HEK293 (cell line): ENCODE results near the gene SPIN2A.

Experiments used
- CTCF ChIA-PET: fragments of 350-600 bp; formaldehyde crosslinking; extraction: SDS; loops from one replicate; lab custom pipeline; 2021; ENCODE audit warnings: antibody characterized with exemption; lab: Yijun Ruan, JAX
- POLR2A ChIA-PET: fragments of 300-600 bp; formaldehyde crosslinking; extraction: SDS; loops from one replicate; lab custom pipeline; 2020; ENCODE audit warnings: antibody characterized with exemption, inconsistent platforms; lab: Yijun Ruan, JAX
- H3K27ac ChIP-seq: fragments of 200-500 bp; sonication (Bioruptor generic); 2 replicates; pipeline ENCODE4 v1.5.1; 2014; ENCODE audit warnings: low read depth, low read length, control low read depth, inconsistent platforms; ENCODE audit errors: extremely low read depth
- H3K36me3 ChIP-seq, 2 experiments: fragments of 200-500 bp in 1 of 2; sonication (Bioruptor generic) in 1 of 2; 1 replicate in 1 of 2; 2 replicates in 1 of 2; pipeline ENCODE4 v1.5.1; 2014 to 2017; ENCODE audit warnings: inconsistent platforms in 2 of 2, low read length in 2 of 2; ENCODE audit not compliant: control insufficient read depth in 2 of 2, insufficient read depth in 1 of 2
- H3K4me1 ChIP-seq: fragments of 200-500 bp; sonication (Bioruptor generic); 2 replicates; pipeline ENCODE4 v1.5.1; 2014; ENCODE audit warnings: mild to moderate bottlenecking, low read length, inconsistent platforms; ENCODE audit not compliant: control insufficient read depth, insufficient read depth
- H3K4me3 ChIP-seq: 2 replicates; pipeline ENCODE4 v1.5.1; 2011; ENCODE audit warnings: low read depth, mild to moderate bottlenecking, control low read depth, low read length, moderate library complexity
- H3K9me3 ChIP-seq: fragments of 200-500 bp; sonication (Bioruptor generic); 2 replicates; pipeline ENCODE4 v1.5.1; 2014; ENCODE audit warnings: low read depth, low read length, inconsistent platforms; ENCODE audit not compliant: control insufficient read depth, insufficient read depth
- KLF8 ChIP-seq: fragments of 450-650 bp; formaldehyde crosslinking; IDR thresholded peaks from 2 replicates; pipeline ENCODE4 v1.5.1; 2016; ENCODE audit warnings: missing biosample characterization, missing genetic modification characterization
- MYNN ChIP-seq: fragments of 450-650 bp; formaldehyde crosslinking; IDR thresholded peaks from 2 replicates; pipeline ENCODE4 v1.5.1; 2016; ENCODE audit warnings: missing biosample characterization, missing genetic modification characterization, borderline replicate concordance
- ZBTB7A ChIP-seq: fragments of 450-650 bp; formaldehyde crosslinking; IDR thresholded peaks from 2 replicates; pipeline ENCODE4 v1.5.1; 2016; ENCODE audit warnings: low read depth, missing biosample characterization, missing genetic modification characterization
- ZNF146 ChIP-seq: fragments of 450-650 bp; formaldehyde crosslinking; IDR thresholded peaks from 2 replicates; pipeline ENCODE4 v1.5.1; 2016; ENCODE audit warnings: missing biosample characterization, missing genetic modification characterization
- ZNF157 ChIP-seq: fragments of 450-650 bp; formaldehyde crosslinking; IDR thresholded peaks from 2 replicates; pipeline ENCODE4 v1.5.1; 2016; ENCODE audit warnings: missing biosample characterization, missing genetic modification characterization
- ZNF174 ChIP-seq: fragments of 450-650 bp; formaldehyde crosslinking; IDR thresholded peaks from 2 replicates; pipeline ENCODE4 v1.5.0; 2017; ENCODE audit warnings: missing biosample characterization, mild to moderate bottlenecking, missing genetic modification characterization
- ZNF202 ChIP-seq: fragments of 450-650 bp; formaldehyde crosslinking; IDR thresholded peaks from 2 replicates; pipeline ENCODE4 v1.5.1; 2016; ENCODE audit warnings: missing biosample characterization, missing genetic modification characterization, borderline replicate concordance
- ZNF239 ChIP-seq: fragments of 450-650 bp; formaldehyde crosslinking; IDR thresholded peaks from 2 replicates; pipeline ENCODE4 v1.5.1; 2016; ENCODE audit warnings: missing biosample characterization, missing genetic modification characterization
- ZNF335 ChIP-seq: fragments of 450-650 bp; formaldehyde crosslinking; conservative IDR thresholded peaks from 2 replicates; pipeline ENCODE4 v1.5.1; 2016; ENCODE audit warnings: missing biosample characterization, missing genetic modification characterization
- ZNF48 ChIP-seq: fragments of 450-650 bp; formaldehyde crosslinking; IDR thresholded peaks from 2 replicates; pipeline ENCODE4 v1.5.1; 2016; ENCODE audit warnings: missing biosample characterization, missing genetic modification characterization
- ZNF560 ChIP-seq: fragments of 450-650 bp; formaldehyde crosslinking; IDR thresholded peaks from 2 replicates; pipeline ENCODE4 v1.5.1; 2017; ENCODE audit warnings: missing biosample characterization, missing genetic modification characterization, borderline replicate concordance
- ZNF596 ChIP-seq: fragments of 450-650 bp; IDR thresholded peaks from 2 replicates; pipeline ENCODE4 v1.5.0; 2018; ENCODE audit warnings: missing biosample characterization, mild to moderate bottlenecking, missing genetic modification characterization, moderate library complexity
- ZNF660 ChIP-seq: fragments of 450-650 bp; IDR thresholded peaks from 2 replicates; pipeline ENCODE4 v1.5.1; 2018; ENCODE audit warnings: missing biosample characterization, mild to moderate bottlenecking, missing genetic modification characterization
- ZNF791 ChIP-seq: fragments of 450-650 bp; formaldehyde crosslinking; IDR thresholded peaks from 2 replicates; pipeline ENCODE4 v1.5.1; 2016; ENCODE audit warnings: missing biosample characterization, missing genetic modification characterization
- TF ChIP-seq, protein P1 (sequence below): fragments of 450-650 bp; formaldehyde crosslinking; IDR thresholded peaks from 2 replicates; pipeline ENCODE4 v1.5.1; 2016; ENCODE audit warnings: missing biosample characterization, missing genetic modification characterization
- TF ChIP-seq, protein P2 (sequence below): fragments of 450-650 bp; formaldehyde crosslinking; IDR thresholded peaks from 2 replicates; pipeline ENCODE4 v1.5.1; 2016; ENCODE audit warnings: missing biosample characterization, missing genetic modification characterization
- TF ChIP-seq, protein P3 (sequence below): fragments of 450-650 bp; formaldehyde crosslinking; IDR thresholded peaks from 2 replicates; pipeline ENCODE4 v1.5.1; 2017; ENCODE audit warnings: missing biosample characterization, missing genetic modification characterization
- TF ChIP-seq, protein P4 (sequence below): sonication (generic); formaldehyde crosslinking; IDR thresholded peaks from 2 replicates; pipeline ENCODE4 v1.8.1; 2022; ENCODE audit warnings: mild to moderate bottlenecking, moderate library complexity, missing genetic modification reagents
- TF ChIP-seq, protein P5 (sequence below): fragments of 450-650 bp; formaldehyde crosslinking; conservative IDR thresholded peaks from 2 replicates; pipeline ENCODE4 v1.5.1; 2016; ENCODE audit warnings: low read depth, missing biosample characterization, missing genetic modification characterization
- TF ChIP-seq, protein P6 (sequence below): fragments of 450-650 bp; formaldehyde crosslinking; IDR thresholded peaks from 2 replicates; pipeline ENCODE4 v1.5.1; 2017; ENCODE audit warnings: missing biosample characterization, missing genetic modification characterization

SPIN2A gene

DNA sequence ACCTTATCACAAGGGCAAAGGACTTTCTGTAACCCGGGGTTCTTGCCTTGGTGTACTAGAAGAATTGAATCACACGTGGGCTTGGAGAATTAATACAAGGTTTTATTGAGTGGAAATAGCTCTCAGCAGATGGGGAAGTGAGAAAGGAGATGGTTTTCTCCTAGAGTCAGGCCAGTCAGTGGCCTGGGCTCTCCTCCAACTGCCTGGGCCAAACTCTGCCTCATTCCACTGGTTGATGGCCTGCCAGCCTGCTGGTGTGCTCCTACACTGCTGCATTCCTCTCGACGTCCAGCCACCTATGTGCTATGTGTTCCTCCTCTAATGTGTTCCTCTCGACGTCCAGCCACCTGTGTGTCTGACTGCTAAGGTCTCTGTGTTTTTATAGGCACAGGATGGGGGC, 35.3 kb upstream of the SPIN2A start:
- no peaks in the 10 kb centered on the region for H3K36me3 ChIP-seq
- no peaks in the 10 kb centered on the region for H3K9me3 ChIP-seq
- CTCF ChIA-PET, result no interaction called here
- POLR2A ChIA-PET, result no interaction called here
- TF ChIP-seq ZNF596, result no peak
- TF ChIP-seq ZNF157, result no peak
- no peak for TF ChIP-seq MYNN (tag by site-specific recombination)
- no peak for TF ChIP-seq ZNF202
- TF ChIP-seq ZNF791 (tag by site-specific recombination), result no peak
- TF ChIP-seq, protein P1, sequence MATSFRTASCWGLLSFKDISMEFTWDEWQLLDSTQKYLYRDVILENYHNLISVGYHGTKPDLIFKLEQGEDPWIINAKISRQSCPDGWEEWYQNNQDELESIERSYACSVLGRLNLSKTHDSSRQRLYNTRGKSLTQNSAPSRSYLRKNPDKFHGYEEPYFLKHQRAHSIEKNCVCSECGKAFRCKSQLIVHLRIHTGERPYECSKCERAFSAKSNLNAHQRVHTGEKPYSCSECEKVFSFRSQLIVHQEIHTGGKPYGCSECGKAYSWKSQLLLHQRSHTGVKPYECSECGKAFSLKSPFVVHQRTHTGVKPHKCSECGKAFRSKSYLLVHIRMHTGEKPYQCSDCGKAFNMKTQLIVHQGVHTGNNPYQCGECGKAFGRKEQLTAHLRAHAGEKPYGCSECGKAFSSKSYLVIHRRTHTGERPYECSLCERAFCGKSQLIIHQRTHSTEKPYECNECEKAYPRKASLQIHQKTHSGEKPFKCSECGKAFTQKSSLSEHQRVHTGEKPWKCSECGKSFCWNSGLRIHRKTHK (tag by site-specific recombination), result no peak
- no peak for TF ChIP-seq ZNF48 (tag by site-specific recombination)
- TF ChIP-seq, protein P2, sequence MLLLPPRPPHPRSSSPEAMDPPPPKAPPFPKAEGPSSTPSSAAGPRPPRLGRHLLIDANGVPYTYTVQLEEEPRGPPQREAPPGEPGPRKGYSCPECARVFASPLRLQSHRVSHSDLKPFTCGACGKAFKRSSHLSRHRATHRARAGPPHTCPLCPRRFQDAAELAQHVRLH, result no peak
- no peak for TF ChIP-seq ZNF335
- TF ChIP-seq, protein P3, sequence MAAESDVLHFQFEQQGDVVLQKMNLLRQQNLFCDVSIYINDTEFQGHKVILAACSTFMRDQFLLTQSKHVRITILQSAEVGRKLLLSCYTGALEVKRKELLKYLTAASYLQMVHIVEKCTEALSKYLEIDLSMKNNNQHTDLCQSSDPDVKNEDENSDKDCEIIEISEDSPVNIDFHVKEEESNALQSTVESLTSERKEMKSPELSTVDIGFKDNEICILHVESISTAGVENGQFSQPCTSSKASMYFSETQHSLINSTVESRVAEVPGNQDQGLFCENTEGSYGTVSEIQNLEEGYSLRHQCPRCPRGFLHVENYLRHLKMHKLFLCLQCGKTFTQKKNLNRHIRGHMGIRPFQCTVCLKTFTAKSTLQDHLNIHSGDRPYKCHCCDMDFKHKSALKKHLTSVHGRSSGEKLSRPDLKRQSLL (tag by site-specific recombination), result no peak
- TF ChIP-seq, protein P4, sequence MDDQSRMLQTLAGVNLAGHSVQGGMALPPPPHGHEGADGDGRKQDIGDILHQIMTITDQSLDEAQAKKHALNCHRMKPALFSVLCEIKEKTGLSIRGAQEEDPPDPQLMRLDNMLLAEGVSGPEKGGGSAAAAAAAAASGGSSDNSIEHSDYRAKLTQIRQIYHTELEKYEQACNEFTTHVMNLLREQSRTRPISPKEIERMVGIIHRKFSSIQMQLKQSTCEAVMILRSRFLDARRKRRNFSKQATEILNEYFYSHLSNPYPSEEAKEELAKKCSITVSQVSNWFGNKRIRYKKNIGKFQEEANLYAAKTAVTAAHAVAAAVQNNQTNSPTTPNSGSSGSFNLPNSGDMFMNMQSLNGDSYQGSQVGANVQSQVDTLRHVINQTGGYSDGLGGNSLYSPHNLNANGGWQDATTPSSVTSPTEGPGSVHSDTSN, result no peak
- TF ChIP-seq ZNF660 (tag by site-specific recombination), result no peak
- no peak for TF ChIP-seq ZNF174
- no peak for TF ChIP-seq ZNF146 (tag by site-specific recombination)
- TF ChIP-seq, protein P5, sequence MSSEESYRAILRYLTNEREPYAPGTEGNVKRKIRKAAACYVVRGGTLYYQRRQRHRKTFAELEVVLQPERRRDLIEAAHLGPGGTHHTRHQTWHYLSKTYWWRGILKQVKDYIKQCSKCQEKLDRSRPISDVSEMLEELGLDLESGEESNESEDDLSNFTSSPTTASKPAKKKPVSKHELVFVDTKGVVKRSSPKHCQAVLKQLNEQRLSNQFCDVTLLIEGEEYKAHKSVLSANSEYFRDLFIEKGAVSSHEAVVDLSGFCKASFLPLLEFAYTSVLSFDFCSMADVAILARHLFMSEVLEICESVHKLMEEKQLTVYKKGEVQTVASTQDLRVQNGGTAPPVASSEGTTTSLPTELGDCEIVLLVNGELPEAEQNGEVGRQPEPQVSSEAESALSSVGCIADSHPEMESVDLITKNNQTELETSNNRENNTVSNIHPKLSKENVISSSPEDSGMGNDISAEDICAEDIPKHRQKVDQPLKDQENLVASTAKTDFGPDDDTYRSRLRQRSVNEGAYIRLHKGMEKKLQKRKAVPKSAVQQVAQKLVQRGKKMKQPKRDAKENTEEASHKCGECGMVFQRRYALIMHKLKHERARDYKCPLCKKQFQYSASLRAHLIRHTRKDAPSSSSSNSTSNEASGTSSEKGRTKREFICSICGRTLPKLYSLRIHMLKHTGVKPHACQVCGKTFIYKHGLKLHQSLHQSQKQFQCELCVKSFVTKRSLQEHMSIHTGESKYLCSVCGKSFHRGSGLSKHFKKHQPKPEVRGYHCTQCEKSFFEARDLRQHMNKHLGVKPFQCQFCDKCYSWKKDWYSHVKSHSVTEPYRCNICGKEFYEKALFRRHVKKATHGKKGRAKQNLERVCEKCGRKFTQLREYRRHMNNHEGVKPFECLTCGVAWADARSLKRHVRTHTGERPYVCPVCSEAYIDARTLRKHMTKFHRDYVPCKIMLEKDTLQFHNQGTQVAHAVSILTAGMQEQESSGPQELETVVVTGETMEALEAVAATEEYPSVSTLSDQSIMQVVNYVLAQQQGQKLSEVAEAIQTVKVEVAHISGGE, result no peak
- TF ChIP-seq KLF8 (tag by site-specific recombination), result no peak
- TF ChIP-seq, protein P6, sequence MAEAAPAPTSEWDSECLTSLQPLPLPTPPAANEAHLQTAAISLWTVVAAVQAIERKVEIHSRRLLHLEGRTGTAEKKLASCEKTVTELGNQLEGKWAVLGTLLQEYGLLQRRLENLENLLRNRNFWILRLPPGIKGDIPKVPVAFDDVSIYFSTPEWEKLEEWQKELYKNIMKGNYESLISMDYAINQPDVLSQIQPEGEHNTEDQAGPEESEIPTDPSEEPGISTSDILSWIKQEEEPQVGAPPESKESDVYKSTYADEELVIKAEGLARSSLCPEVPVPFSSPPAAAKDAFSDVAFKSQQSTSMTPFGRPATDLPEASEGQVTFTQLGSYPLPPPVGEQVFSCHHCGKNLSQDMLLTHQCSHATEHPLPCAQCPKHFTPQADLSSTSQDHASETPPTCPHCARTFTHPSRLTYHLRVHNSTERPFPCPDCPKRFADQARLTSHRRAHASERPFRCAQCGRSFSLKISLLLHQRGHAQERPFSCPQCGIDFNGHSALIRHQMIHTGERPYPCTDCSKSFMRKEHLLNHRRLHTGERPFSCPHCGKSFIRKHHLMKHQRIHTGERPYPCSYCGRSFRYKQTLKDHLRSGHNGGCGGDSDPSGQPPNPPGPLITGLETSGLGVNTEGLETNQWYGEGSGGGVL (tag by site-specific recombination), result no peak
- TF ChIP-seq ZBTB7A (tag by site-specific recombination), result no peak
- no peak for TF ChIP-seq ZNF560 (tag by site-specific recombination)
- TF ChIP-seq ZNF239 (tag by site-specific recombination), result no peak
- TF ChIP-seq, all 188 proteins: peak for 0
- Histone ChIP-seq H3K4me1 (no peaks in the 10 kb centered on the region), H3K27ac (no peak overlapping the region), H3K4me3 (no peak overlapping the region)
